GM21367 (cell line): ENCODE data around the gene HGF.
"Not testable (repeated sequence)": the region's sequence is repeated elsewhere in the genome, so short reads cannot be mapped to it uniquely, and the experiment has no call there.

ENCODE experiments used
- ATAC-seq: cut with Tn5 transposase; IDR thresholded peaks from one replicate; pipeline ENCODE4 v1.9.1; 2021; ENCODE audit not compliant: unreplicated experiment

The HGF gene

GRCh38 chr7:81725003-81725811 is 44.6 kb downstream of the HGF start:
- no peak for ATAC-seq

DNA sequence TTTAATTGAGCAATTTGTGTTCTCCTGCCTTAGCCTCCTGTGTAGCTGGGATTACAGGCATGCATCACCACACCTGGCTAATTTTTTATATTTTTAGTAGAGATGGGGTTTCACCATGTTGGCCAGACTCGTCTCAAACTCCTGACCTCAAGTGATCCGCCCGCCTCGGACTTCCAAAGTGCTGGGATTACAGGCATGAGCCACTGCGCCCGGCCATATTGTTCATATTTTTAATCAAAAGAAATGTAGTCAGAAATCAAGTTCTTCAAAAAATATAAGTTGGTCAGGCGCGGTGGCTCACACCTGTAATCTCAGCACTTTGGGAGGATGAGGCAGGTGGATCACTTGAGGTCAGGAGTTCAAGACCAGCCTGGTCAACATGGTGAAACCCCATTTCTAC is 47.6 kb downstream of the HGF start:
- ATAC-seq: not testable (repeated sequence)

DNA sequence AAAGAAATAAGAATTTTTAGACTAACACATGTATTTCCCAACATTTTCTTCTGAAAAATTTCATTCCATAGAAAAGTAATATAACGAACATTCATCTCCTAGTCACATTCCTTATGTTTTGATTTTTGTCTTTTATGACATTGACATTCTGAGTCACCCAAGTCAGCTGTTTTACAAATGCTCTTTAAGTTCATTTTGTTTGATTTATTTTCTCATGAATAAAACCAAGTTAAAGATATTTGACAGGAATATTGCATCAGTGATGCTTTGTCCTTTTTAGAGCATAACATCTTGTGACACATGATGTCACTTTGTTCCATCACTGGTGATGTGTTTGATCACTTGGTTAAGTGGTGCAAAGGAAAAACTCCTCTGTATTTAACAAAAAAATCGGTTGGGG is 48.4 kb downstream of the HGF start:
- ATAC-seq: no peak

DNA sequence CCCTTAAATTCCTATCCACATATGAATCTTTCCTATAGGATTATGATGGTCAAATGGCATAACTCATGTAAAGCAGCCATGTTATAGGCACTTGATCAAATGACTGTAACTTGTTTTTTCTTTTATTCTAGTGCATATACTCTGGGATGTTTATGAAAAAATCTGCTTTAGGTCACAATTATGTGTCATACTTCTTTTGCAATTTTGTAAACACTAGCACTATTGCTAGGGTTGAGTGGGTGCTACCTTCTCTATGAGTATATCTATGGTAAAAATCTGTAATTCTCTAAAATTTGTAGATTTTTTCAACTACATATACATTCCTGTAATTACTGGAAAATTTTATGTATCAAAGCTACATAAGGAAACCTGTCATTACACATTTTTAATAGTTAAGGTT is 50.0 kb downstream of the HGF start:
- ATAC-seq: no peak

GRCh38 chr7:81715984-81716588 is 53.8 kb downstream of the HGF start:
- no peak for ATAC-seq

DNA sequence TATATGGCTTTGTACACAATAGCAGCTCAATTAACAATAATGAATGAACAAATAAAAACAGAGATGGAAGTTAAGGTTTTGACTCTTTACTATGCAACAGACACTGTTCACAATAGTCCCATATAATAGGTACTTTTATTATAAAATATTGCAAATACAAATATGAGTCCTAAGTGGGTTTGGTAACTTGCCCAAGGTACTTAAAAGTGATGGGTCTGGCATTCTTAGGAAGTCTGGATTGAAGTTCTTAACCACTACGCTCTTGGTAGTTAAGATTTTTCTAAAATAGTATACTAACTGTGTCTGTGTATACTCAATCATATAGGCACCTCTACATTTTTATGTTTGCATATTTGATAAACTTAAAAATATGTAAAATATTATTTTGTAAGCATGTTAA is 55.5 kb downstream of the HGF start:
- ATAC-seq: no peak

GRCh38 chr7:81710751-81711150 is 59.1 kb downstream of the HGF start:
- no peak for ATAC-seq

DNA sequence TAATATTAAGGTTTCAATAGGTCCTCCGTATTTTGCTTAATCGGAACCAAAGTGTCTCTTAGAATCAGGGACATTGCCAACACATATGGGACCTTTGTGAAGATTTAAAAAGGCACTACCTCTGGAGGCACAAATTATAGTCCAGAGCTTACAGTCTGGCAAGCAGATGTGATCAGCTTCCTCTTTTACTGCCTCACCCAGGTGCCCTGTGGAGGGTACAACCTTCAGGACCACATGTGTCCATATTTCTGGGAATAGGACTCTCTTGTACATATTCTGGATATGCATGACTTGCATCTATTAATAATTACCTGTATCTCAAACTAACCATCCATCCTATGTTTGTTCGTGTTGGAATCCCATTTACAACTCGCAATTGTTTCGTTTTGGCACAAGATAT is 60.0 kb downstream of the HGF start:
- no peak for ATAC-seq

DNA sequence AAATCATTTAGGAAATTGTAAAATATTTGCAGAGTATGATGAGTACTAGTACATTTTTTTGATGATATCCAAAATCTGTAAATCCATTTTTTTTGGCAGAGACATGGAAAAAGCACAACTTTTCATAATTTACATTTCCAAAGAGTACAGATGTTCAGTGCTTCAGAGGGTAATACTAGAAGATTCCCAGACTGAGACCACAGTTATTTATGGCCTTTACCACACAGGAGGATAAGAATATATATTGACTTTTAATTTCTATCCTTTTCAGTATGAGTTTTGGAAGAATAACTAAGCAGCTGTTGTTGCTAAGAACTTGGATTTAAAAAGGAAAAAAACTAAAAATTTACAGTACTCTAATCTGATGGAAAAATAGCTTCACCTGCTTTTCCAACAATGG is 61.9 kb downstream of the HGF start:
- no peak for ATAC-seq

DNA sequence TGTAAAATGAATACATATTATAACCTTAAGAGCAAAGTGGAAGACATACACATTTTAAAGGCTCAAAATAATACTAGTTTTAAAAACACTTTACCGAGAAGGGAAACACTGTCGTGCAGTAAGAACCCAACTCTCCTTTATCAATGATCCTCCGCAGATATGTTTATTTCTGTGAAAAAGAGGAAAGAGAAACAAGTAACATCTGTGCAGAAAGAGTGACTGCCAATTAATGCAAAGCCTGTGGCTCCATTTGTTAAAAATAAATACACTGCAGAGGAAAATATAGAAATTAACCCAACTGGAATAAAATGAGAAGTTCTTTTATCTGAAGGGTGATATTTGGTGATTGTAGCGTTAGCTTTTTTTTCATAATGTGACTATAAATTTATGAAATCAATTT is 62.7 kb downstream of the HGF start:
- no peak for ATAC-seq

GRCh38 chr7:81705206-81705605 is 64.6 kb downstream of the HGF start:
- no peak for ATAC-seq

DNA sequence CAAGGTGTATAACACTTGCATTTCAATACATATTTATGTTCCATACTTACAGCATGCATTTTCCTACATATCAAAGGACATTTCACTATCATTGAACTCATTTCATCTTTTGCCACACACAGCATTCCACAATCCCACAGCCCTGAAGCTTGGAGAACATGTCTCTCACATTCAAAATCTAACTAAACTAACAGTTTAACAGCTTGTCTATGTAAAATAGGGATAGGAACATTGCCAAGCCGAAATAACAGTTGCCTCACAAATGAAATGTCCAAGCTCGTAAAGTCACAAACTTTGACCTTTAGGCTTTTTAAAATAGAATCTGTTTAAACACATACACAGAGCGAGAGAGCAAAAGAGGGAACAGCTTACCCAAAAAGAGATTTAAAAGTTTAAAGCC is 65.3 kb downstream of the HGF start:
- ATAC-seq: no peak

GRCh38 chr7:81698965-81699364 is 70.9 kb downstream of the HGF start:
- no peak for ATAC-seq

DNA sequence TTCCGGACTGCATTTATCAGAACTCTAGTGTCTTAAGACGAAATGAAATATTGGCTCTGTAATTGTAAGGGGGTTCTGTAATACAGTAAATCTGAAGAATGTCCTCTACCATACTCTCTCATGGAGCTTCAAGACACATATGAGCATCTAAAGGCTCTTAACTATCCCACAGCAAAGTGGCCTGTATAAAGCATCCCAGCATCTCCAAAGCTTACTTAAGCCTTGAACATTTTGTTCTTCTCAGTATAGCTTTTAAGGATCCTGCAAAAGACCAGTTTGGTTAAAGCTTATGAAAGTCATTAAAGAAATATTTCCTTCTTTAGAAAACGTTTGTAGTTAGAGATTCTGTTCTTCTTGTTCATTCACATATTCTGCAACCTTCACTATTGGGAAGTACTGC is 75.1 kb downstream of the HGF start:
- ATAC-seq: no peak

GRCh38 chr7:81693894-81694293 is 76.0 kb downstream of the HGF start:
- no peak for ATAC-seq

DNA sequence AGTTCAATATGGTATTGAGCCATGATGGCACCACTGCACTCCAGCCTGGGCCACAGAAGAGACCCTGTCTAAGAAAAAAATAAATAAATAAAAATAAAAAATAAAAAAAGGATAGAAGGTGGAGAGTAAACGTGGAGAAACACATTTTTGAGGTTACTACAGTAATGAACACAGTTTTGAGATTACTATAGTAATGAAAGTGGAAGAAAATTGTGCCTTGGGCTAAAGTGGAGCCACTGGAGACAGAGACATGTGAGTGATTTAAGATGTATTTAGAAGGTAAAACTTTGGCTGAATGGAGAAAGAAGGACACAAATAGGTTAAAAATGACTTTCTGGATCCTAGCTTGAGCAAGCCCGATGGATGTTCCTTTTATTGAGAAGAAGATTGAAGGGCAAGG is 76.8 kb downstream of the HGF start:
- ATAC-seq: no peak

GRCh38 chr7:81692146-81692905 is 77.5 kb downstream of the HGF start:
- ATAC-seq: no peak

DNA sequence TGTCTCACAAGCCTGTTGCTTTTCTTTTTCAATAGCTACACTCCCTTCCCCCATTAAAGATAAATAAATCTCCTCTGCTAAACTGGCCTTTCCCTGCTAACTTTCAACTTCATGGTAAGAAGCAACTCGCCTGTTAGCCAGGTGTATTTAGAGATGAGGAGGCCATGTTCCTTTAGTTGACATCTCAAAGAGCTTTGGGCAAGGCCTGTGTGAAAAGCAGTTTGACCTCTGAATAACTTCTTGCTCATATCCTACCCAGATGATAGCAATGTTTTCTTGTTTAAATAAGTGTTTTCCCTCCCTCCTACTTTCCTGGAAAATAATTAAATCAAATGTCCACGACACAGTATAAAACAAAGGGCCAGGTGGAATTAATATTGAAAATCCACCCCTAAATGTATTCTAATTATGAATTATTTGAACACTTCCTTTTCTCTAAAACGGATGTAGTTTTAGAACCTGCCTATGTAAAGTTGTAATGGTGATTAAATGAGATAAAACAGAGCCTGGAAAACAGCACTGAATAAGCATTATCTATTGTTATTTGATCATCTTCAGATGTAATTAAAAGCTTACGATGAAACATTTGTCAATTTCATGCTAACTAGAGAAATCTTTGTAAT is 78.5 kb downstream of the HGF start:
- no peak for ATAC-seq

GRCh38 chr7:81690688-81691087 is 79.2 kb downstream of the HGF start:
- ATAC-seq: no peak

GRCh38 chr7:81690251-81690650 is 79.6 kb downstream of the HGF start:
- no peak for ATAC-seq

DNA sequence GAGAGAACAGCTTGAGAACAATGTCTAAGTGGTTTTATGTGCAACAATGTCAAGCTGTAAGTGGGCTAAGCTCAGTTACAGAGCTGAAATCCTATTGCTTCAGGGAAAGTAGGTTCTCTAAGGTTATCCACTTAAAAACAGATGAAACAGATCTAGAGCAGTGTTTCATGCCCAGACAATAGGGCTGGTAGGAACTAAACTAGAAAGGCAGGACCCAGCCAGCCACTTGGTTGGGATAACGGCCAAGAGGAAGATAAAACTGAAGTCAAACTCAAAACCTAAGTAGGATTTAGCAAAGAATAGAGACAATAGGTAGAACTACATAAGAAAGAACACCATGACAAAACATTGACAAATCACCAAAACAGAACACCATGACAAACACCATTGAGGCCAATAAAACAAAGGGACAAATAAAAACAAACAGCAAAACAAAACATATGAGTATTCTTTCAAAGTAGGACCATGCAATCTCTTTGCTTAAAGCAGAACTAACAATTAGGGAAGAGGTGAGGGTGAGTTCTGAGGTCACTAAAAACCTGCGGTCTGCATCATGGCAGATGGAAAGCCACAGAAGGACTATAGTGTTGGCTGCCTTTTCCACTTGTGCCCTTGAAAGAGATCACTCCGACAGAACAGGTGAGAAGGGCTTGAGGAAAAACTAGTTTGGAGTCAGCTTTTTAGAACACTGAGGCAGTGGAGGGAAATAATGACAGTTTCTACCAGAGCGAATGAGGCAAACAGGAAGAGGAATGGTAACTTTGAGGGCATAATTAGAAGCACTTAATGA is 81.0 kb downstream of the HGF start:
- ATAC-seq: no peak
